Fibroblast of pulmonary artery (primary cell): ENCODE measurements around the gene SMARCAD1.

ENCODE experiments used
- DNase-seq: peaks from one replicate; pipeline ENCODE4 v3.0.0-alpha.2; 2010; ENCODE audit warnings: low read depth
- H3K4me3 ChIP-seq: replicated peaks from 2 replicates; pipeline ENCODE4 v1.5.1; 2011; ENCODE audit warnings: low read depth, mild to moderate bottlenecking, control low read depth, low read length, moderate library complexity
- TF ChIP-seq, protein P1 (sequence below): IDR thresholded peaks from 2 replicates; pipeline ENCODE4 v1.5.1; 2011; ENCODE audit warnings: mild to moderate bottlenecking, control low read depth, low read length, inconsistent platforms; ENCODE audit errors: missing control alignments

The SMARCAD1 gene

DNA sequence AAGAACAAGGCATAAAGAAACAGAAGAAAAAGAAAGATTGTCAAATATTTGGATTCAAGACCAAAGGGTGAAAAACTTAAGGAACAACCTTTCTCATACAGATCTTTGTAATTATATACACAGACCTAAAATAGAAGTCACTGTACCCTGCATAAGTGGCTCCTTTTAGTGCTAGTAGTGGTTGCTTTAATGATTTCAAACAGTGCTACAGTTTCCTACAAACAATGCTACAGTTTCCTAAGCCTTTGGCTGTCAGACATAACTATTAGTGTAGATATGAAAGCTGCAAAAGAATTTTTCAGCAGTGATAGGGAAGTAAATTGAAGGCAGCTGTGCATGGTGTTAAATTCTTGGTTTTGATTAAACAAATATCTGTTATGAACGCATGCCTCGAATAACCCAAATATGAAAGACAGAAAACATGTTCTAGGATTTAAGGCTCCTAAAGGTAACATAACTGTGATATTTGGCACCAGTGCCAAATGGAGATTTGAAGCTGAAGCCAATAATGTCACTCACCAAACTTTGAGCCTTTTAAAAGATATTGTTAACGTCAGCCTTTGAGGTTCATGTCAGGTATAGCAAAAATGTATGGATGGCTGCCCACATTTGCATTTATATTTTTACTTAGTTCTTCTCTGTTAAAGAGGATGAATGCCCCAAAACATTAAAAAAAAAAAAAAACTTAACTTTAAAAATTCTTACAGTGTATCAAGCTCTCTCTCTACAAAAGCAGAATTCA is 36.6 kb downstream of the SMARCAD1 start:
- no peak for DNase-seq
- TF ChIP-seq, protein P1, sequence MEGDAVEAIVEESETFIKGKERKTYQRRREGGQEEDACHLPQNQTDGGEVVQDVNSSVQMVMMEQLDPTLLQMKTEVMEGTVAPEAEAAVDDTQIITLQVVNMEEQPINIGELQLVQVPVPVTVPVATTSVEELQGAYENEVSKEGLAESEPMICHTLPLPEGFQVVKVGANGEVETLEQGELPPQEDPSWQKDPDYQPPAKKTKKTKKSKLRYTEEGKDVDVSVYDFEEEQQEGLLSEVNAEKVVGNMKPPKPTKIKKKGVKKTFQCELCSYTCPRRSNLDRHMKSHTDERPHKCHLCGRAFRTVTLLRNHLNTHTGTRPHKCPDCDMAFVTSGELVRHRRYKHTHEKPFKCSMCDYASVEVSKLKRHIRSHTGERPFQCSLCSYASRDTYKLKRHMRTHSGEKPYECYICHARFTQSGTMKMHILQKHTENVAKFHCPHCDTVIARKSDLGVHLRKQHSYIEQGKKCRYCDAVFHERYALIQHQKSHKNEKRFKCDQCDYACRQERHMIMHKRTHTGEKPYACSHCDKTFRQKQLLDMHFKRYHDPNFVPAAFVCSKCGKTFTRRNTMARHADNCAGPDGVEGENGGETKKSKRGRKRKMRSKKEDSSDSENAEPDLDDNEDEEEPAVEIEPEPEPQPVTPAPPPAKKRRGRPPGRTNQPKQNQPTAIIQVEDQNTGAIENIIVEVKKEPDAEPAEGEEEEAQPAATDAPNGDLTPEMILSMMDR: no peak
- H3K4me3 ChIP-seq: no peak overlapping the region

DNA sequence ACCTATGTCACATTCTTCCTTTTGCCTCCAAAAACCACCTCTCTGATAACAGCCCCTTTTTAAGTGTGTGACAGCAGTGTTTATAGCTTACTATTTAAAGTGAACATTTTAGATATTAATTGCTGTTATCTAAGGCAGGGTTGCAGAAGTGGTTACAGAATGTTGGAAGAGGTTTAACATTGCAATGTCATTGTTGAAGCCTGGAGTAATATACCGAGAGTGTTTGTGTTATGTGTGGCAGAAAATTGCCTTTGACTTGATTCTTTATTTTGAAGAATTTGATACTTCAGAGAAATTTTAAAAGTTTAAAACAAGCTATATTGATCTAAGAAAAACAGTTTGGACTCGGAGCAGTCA is 37.1 kb downstream of the SMARCAD1 start:
- no peak for DNase-seq
- TF ChIP-seq, protein P1: no peak
- no peak overlapping the region for H3K4me3 ChIP-seq

DNA sequence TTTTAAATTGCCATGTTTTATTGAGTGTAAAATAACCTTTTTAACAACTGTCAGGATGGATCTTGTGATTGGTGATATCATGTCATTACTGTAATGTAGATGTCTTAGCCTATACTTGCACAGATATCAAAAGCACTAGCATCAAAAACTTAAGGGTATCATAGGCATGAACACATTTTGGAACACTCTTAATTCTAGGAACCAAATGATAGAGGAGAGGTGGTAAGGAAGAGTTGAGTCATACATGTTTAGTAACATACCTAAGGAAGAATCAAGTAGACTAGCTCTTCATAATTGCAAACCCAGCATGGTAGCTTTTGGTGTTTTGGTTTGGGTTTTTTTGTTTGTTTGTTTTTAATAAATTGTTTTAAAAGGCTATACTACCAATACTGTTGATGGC is 43.4 kb downstream of the SMARCAD1 start:
- TF ChIP-seq, protein P1: no peak
- no peak for DNase-seq
- no peak overlapping the region for H3K4me3 ChIP-seq

DNA sequence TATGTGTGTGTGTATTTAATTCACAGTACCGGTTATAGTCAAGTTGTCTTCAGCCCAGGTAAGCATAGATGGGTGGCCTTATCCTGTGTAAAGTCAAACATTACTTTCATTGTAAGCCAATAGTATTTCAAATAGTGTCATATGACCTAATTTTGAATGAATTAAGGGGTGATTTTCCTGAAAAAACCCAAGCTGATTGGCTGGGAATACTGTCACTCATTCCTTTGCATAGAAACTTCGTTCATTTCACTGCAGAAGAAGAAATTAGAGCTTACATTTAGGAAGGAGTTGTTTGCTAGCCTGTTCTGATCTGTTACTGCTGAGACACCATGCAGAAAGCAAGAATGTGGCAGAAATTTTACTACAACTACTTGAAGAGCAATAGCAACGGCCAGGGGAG is 45.4 kb downstream of the SMARCAD1 start:
- H3K4me3 ChIP-seq: no peak overlapping the region
- TF ChIP-seq, protein P1: no peak
- DNase-seq: peak; percentile 7

DNA sequence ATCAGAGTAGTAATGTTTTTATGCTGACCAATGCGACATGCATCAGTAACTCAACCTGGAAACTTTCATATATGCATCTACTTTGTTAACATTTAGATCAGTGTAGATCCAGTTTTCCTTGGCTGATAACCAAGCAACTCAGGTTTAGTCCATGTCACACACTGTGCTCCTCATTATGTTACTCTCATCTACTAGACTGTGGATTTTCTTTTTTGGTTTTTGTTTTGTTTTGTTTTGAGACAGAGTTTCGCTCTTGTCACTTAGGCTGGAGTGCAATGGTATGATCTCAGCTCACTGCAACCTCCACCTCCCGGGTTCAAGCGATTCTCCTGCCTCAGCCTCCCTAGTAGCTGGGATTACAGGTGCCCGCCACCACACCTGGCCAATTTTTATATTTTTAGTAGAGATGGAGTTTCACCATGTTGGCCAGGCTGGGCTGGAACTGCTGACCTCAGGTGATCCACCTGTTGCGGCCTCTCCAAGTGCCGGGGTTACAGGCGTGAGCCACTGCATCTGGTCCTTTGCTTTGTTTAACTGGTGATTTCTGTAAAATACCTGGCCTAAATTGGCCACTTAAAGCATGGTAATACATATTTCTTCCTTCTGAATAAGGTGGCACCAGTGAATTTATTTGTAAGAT is 48.6 kb downstream of the SMARCAD1 start:
- no peak overlapping the region for H3K4me3 ChIP-seq
- TF ChIP-seq, protein P1: no peak

DNA sequence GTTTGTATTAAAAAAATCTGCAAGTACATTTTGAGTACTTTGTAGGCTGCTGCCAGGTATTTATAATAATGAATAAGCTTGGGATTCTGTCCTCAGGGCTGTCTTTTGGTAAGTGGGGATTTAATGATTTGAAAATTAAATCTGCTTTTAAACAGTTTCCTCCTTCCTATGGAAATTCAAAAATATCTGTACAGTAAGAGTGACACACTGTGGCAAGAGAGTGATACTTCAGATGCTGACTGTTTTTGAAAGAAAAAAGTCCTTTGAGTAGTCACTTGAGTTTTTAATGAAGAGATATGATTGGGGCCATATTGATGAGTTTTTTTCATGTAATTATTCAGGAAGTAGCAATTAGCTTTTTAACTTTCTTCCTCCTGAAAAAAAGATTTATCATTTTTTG is 49.2 kb downstream of the SMARCAD1 start:
- peak; percentile 19 for DNase-seq
- no peak overlapping the region for H3K4me3 ChIP-seq
- TF ChIP-seq, protein P1: peak; percentile 34

More for the DNA sequence above, 48.6 kb downstream of the SMARCAD1 start:
- DNase-seq: no peak
